SK-N-SH (cell line): Measurements from ENCODE around the gene TEKT5. TPM values are rescaled to one million over a fixed set of nuclear protein-coding genes. Genes with fewer than 3 reads are reported as not detected.

Experiments
- CTCF ChIA-PET: fragments of 300-600, 350-600 bp; formaldehyde crosslinking; extraction: SDS; loops from one replicate; lab custom pipeline; 2021; lab: Yijun Ruan, JAX
- POLR2A ChIA-PET: fragments of 350-600 bp; sonication (Branson Sonifier 250); formaldehyde crosslinking; extraction: SDS; loops from one replicate; lab custom pipeline; 2020; ENCODE audit warnings: antibody characterized with exemption, inconsistent platforms; lab: Yijun Ruan, JAX
- DNase-seq: peaks from one replicate; pipeline ENCODE4 v3.0.0; 2012
- H2AFZ ChIP-seq: fragments of 200-600 bp; sonication (generic); 2 replicates; pipeline ENCODE4 v1.8.1; 2016; ENCODE audit warnings: antibody characterized with exemption, mild to moderate bottlenecking, low read depth
- H3F3A ChIP-seq: fragments of 200-600 bp; sonication (generic); replicated peaks from 2 replicates; pipeline ENCODE3; 2016; ENCODE audit warnings: antibody characterized with exemption, mild to moderate bottlenecking; ENCODE audit not compliant: insufficient read depth
- H3K27ac ChIP-seq, 2 experiments: fragments of 200-500 bp in 1 of 2; fragments of 200-600 bp in 1 of 2; sonication (Bioruptor generic) in 1 of 2; sonication (generic), shearing (Covaris generic) in 1 of 2; 2 replicates each; pipeline versions ENCODE4 v1.5.1 to v1.6.1; 2014 to 2016; ENCODE audit warnings: low read depth in 2 of 2, inconsistent platforms in 1 of 2, low read length in 1 of 2, mild to moderate bottlenecking in 1 of 2, mixed read lengths in 1 of 2
- H3K27me3 ChIP-seq: fragments of 200-600 bp; sonication (generic), shearing (Covaris generic); 2 replicates; pipeline ENCODE4 v1.6.1; 2016; ENCODE audit warnings: mixed run types; ENCODE audit not compliant: insufficient read depth
- H3K36me3 ChIP-seq, 2 experiments: fragments of 200-500 bp in 1 of 2; fragments of 200-600 bp in 1 of 2; sonication (Bioruptor generic) in 1 of 2; sonication (generic) in 1 of 2; replicated peaks in 1 of 2; 2 replicates each; pipeline versions ENCODE3 to v1.5.1; 2014 to 2016; ENCODE audit warnings: low read length in 1 of 2, mild to moderate bottlenecking in 1 of 2; ENCODE audit not compliant: insufficient read depth in 2 of 2, control insufficient read depth in 1 of 2
- H3K4me1 ChIP-seq, 2 experiments: fragments of 200-500 bp in 1 of 2; fragments of 200-600 bp in 1 of 2; sonication (Bioruptor generic) in 1 of 2; sonication (generic), shearing (Covaris generic) in 1 of 2; 2 replicates each; pipeline versions ENCODE4 v1.5.1 to v1.6.1; 2014 to 2016; ENCODE audit warnings: low read depth in 1 of 2, low read length in 1 of 2, mixed run types in 1 of 2; ENCODE audit not compliant: insufficient read depth in 2 of 2, control insufficient read depth in 1 of 2
- H3K4me2 ChIP-seq: fragments of 200-600 bp; sonication (generic), shearing (Covaris generic); 2 replicates; pipeline ENCODE4 v1.6.1; 2017; ENCODE audit warnings: mixed run types
- H3K4me3 ChIP-seq, 2 experiments: fragments of 200-500 bp in 1 of 2; fragments of 200-600 bp in 1 of 2; sonication (Bioruptor generic) in 1 of 2; sonication (generic), shearing (Covaris generic) in 1 of 2; 2 replicates each; pipeline versions ENCODE4 v1.5.1 to v1.8.1; 2014 to 2016; ENCODE audit warnings: low read depth in 2 of 2, inconsistent platforms in 1 of 2, low read length in 1 of 2, mild to moderate bottlenecking in 1 of 2, mixed read lengths in 1 of 2, moderate library complexity in 1 of 2
- H3K79me2 ChIP-seq: fragments of 200-600 bp; sonication (generic); 2 replicates; pipeline ENCODE4 v1.8.1; 2017; ENCODE audit warnings: mild to moderate bottlenecking; ENCODE audit not compliant: insufficient read depth
- H3K9ac ChIP-seq: fragments of 200-600 bp; sonication (generic); 2 replicates; pipeline ENCODE4 v1.6.1; 2017; ENCODE audit warnings: mixed run types
- H3K9me2 ChIP-seq: fragments of 200-600 bp; sonication (generic); 2 replicates; pipeline ENCODE4 v1.6.1; 2017; ENCODE audit warnings: mixed run types
- H3K9me3 ChIP-seq: fragments of 200-600 bp; sonication (generic); 2 replicates; pipeline ENCODE4 v1.6.1; 2017; ENCODE audit warnings: mixed run types, mild to moderate bottlenecking, moderate library complexity
- H4K20me1 ChIP-seq: fragments of 200-600 bp; sonication (generic); 2 replicates; pipeline ENCODE4 v1.6.1; 2017; ENCODE audit warnings: mild to moderate bottlenecking, mixed run types; ENCODE audit not compliant: insufficient read depth
- CHD2 ChIP-seq: fragments of 150-350 bp; IDR thresholded peaks from 2 replicates; pipeline ENCODE4 v1.6.1; 2018; ENCODE audit warnings: low read length; ENCODE audit not compliant: partially characterized antibody
- CTCF ChIP-seq: fragments of 200-600 bp; sonication (generic); IDR thresholded peaks from 2 replicates; pipeline ENCODE4 v1.6.1; 2017; ENCODE audit warnings: antibody characterized with exemption, mild to moderate bottlenecking, moderate library complexity
- ELF1 ChIP-seq: IDR thresholded peaks from 2 replicates; pipeline ENCODE4 v1.4.0; 2012
- FOXM1 ChIP-seq: IDR thresholded peaks from 2 replicates; pipeline ENCODE4 v1.4.0; 2012; ENCODE audit warnings: low read depth, mild to moderate bottlenecking
- MEF2A ChIP-seq: IDR thresholded peaks from 2 replicates; pipeline ENCODE4 v1.4.0; 2012; ENCODE audit warnings: low read depth, borderline replicate concordance
- NRF1 ChIP-seq: IDR thresholded peaks from 2 replicates; pipeline ENCODE4 v1.6.1; 2012; ENCODE audit warnings: low read depth, mild to moderate bottlenecking, low read length
- RAD21 ChIP-seq: IDR thresholded peaks from 2 replicates; pipeline ENCODE4 v1.6.1; 2012; ENCODE audit warnings: mild to moderate bottlenecking, low read length
- RCOR1 ChIP-seq: fragments of 150-350 bp; IDR thresholded peaks from 2 replicates; pipeline ENCODE4 v1.6.1; 2017; ENCODE audit warnings: antibody characterized with exemption, low read length
- SMC3 ChIP-seq: IDR thresholded peaks from 2 replicates; pipeline ENCODE4 v1.6.1; 2012; ENCODE audit warnings: low read depth, low read length, improper control_type of control experiment
- TEAD4 ChIP-seq: IDR thresholded peaks from 2 replicates; pipeline ENCODE4 v1.4.0; 2012; ENCODE audit warnings: mild to moderate bottlenecking, borderline replicate concordance; ENCODE audit not compliant: insufficient read depth
- USF1 ChIP-seq: IDR thresholded peaks from 2 replicates; pipeline ENCODE4 v1.4.0; 2012; ENCODE audit warnings: low read depth, borderline replicate concordance
- USF2 ChIP-seq: fragments of 150-350 bp; IDR thresholded peaks from 2 replicates; pipeline ENCODE4 v1.6.1; 2017; ENCODE audit warnings: antibody characterized with exemption, low read length, low read depth, borderline replicate concordance
- WGBS: methylation state at CpG from one replicate; pipeline ENCODE4 v1.1.6; 2017; ENCODE audit warnings: low lambda C conversion rate; 5-methylcytosine and 5-hydroxymethylcytosine counted together
- polyA plus RNA-seq, 3 experiments: library from polyadenylated mRNA; depleted of rRNA; stranded (reverse); fragments of >200 nt; gene quantifications; 2 replicates each; pipeline ENCODE4 v1.2.3, GENCODE V29; 2012

TEKT5 gene
- polyA plus RNA-seq, 1 of the 3 experiments (the other 2 are of a cell fraction): not detected

- TF ChIP-seq USF1 (no peak), CHD2 (no peak), ELF1 (no peak)
Observed at GRCh38 chr16:10669791-10670190, 24.9 kb downstream of the TEKT5 start (continued).

GRCh38 chr16:10668322-10669045, 26.2 kb downstream of the TEKT5 start:
- WGBS: 49% methylated on average over 6 of the region's 8 CpGs
- TF ChIP-seq CHD2 (no peak), NRF1 (no peak), MEF2A (no peak), RAD21 (peak; percentile 45), SMC3 (peak; percentile 39; the same call in 1 of the 2 replicates), RCOR1 (no peak), TEAD4 (no peak), FOXM1 (no peak), USF2 (no peak), CTCF (peak; percentile 57)
- TF ChIP-seq, all 33 proteins: peak for 3
- Histone ChIP-seq H3K9ac (no peak overlapping the region), H4K20me1 (no peaks in the 10 kb centered on the region), H3K4me1 (no peaks in the 10 kb centered on the region), H3K27ac (no peak overlapping the region), H3K9me2 (no peaks in the 10 kb centered on the region), H2AFZ (no peak overlapping the region), H3F3A (no peaks in the 10 kb centered on the region), H3K9me3 (no peaks in the 10 kb centered on the region), H3K27me3 (no peaks in the 10 kb centered on the region; the same call in 1 of the 2 replicates), H3K4me3 (no peak overlapping the region), H3K36me3 (no peaks in the 10 kb centered on the region), H3K4me2 (no peak overlapping the region), H3K79me2 (no peaks in the 10 kb centered on the region)
- peak; percentile 69 for DNase-seq
- POLR2A ChIA-PET: no interaction called here
- CTCF ChIA-PET: interaction anchor here (0.8 to 2.7 kb wide), 11 partner anchors 11 to 250 kb away, joined by 3 to 10 read pairs (median 3); partner anchors contain the start of gene EMP2
